Ramos (cell line): Measurements from ENCODE around the gene SLC27A1.
"Not testable (repeated sequence)": the region's sequence is repeated elsewhere in the genome, so short reads cannot be mapped to it uniquely, and the experiment has no call there.

Source experiments
- in situ Hi-C: fragments of 300-500 bp; cut with MboI; formaldehyde crosslinking; loops from one replicate; pipeline ENCODE4 v1.14.3; 2022; ENCODE audit warnings: low sequenced_read_pairs; ENCODE audit not compliant: unreplicated experiment

Gene SLC27A1

DNA sequence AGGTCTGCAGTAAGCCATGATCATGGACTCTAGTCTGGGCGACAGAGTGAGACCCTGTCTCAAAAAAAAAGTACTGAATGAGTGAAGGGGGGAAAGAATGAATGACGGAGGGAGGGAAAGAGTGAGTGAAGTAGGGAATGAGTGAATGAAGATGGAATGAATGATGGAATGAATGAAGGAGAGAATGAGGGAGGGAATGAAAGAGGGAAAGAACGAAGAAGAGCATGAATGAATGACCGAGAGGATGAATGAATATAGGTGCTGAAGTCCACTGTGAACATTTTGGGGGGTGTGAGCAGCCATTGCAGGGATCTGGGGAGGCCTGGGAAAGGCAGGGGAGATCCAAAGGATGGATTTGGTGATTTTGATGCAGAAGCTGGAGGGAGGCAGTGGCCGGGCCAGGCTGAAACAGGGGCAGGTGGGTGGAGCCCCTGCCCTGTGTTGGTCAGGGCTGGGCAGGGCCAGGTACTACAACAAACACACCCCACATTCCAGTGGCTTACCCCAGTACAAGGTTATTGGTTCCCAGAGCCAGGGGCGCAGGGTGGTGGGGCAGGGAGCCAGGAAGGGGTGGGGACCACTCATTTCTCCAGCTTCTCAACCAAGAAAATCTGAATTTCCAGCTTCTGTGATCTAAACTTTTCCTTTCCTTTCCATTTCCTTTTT, 14.3 kb downstream of the SLC27A1 start:
- in situ Hi-C loops, result no loop called here

DNA sequence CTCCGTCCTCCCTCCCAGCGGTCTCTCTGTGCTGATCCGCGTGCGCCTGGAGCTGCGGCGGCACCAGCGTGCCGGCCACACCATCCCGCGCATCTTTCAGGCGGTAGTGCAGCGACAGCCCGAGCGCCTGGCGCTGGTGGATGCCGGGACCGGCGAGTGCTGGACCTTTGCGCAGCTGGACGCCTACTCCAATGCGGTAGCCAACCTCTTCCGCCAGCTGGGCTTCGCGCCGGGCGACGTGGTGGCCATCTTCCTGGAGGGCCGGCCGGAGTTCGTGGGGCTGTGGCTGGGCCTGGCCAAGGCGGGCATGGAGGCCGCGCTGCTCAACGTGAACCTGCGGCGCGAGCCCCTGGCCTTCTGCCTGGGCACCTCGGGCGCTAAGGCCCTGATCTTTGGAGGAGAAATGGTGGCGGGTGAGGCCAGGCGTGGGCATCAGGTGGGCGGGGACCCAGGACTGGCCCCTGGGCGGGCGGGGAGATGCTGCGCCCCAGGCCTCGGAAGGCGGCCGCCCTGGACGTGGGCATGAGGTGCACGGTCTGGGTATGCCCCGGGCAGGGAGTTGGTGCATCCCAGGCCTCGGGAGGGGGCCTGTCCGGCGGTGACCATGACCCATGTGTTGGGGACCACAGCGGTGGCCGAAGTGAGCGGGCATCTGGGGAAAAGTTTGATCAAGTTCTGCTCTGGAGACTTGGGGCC, 16.4 kb downstream of the SLC27A1 start:
- in situ Hi-C loops, result no loop called here

DNA sequence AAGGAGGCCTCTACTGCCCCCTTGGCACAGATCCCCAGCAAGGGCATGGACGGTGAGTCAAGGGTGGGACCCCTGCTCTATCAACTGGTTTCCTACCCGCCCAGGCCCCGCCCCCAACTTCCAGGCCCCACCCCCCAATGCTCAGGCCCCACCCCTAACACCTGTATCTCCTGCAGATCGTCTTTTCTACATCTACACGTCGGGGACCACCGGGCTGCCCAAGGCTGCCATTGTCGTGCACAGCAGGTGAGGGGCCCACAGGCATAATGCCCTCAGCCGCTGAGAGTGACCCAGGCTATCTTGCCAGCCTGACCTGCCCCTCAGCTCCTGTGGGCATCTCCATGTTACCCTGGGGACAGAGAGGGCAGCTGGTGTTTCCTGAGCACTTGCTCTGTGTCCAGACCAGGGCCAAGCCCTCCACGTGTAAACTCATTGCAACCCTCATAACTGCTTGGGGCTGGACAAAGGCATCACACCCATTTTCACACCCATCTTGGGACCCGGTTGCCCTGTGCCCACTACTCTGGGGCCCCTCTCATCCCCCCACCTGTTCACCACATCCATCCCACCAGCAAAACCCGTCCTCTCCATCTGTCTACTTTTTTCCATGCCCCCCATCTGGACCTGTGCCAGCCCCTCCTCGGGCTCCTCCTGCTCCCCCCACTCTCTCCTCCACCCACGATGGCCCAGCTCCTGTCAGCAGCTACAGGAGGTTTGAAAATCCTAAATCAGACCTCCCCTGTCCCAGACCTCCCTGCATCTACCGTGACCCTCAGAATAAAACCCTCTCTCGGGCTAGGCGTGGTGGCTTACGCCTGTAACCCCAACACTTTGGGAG, 17.2 kb downstream of the SLC27A1 start:
- in situ Hi-C loops, result no loop called here

DNA sequence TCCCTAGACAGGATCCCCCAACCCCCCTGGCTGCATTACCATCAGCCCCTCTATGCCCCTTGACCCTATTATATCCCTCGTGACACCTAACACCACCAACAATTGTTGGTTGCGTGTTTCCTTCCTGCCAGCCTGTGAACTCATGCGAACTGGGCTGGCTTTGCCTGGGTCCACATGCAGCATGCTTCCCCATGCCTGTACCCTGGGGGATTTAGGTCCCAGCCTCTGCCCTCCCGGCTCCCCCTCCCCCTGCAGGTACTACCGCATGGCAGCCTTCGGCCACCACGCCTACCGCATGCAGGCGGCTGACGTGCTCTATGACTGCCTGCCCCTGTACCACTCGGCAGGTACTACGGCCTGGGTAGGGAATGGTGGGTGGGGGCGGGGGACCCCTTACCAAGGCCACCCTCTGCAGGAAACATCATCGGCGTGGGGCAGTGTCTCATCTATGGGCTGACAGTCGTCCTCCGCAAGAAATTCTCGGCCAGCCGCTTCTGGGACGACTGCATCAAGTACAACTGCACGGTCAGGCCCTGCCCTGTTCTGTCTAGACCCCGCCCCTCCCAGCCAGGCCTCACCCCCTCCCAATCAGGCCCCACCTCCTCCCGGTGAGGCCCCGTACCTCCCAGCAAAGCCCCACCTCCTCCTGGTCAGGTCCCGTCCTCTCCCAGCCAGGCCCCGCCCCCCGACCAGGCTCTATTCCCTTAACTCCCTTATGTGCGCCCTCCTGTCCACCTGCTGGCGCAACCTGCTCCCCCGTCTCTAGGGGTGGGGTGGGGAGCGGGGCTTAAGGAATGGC, 18.5 kb downstream of the SLC27A1 start:
- in situ Hi-C loops, result no loop called here

DNA sequence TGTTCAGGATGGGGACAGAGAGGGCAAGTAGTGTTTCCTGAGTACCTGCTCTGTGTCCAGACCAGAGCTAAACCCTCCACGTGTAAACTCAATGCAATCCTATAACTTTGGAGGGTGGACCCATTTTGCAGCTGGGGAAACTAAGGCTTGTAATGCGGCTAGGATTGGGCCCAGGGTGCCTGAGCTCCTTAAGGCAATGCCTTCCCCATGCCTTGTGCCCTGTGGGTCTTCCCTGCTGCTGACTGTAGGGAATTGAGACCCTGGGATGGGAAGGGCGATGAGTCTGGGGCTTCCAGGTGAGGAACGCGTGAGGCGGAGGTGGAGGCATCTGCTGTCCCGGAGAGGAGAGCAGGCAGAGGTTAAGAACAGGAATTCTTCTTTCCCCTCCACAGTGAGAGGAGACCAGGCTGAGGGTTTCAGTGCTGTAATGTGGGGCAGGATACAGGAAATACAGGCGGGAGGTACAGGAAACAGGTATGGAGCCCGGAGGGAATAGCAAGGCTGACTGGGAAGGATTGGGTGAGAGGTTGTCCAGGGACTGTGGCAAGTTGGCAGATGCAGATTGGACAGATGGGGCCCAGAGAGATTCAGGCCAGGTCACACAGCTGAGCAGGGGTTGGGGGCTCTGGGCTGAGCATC, 19.2 kb downstream of the SLC27A1 start:
- in situ Hi-C loops, result no loop called here

DNA sequence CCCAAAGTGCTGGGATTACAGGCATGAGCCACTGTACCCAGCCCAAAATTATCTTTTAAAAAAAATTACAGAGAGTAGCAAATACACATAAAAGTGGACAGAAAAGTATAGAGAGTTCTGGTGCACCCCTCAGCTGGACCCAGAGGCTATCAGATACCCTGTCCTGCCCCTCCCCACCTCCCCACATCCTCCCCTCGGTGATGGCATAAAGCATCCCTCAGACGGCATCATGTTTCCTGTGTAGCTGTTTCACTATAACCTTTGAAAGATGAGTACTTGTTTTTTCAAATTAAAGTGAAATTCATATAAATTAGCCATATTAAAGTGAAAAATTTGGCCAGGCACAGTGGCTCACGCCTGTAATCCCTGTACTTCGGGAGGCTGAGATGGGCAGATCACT, 20.1 kb downstream of the SLC27A1 start:
- in situ Hi-C loops, result no loop called here

DNA sequence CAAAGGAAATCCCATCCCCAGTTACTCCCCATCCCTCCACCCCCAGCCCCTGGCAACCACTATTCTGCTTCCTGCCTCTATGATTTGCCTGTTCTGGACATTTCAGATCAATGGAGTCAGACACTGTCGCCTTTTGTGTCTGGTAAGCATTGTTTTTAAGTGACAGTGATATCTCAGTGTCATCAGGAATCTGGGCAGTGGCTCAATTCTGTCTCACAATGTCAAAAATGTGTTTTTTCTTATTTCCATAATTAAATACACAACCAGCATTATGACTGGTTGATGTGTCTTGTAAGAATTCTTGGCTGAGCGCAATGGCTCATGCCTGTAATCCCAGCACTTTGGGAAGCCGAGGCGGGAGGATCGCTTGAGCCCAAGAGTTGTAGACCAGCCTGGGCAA, 21.0 kb downstream of the SLC27A1 start:
- in situ Hi-C loops, result no loop called here

DNA sequence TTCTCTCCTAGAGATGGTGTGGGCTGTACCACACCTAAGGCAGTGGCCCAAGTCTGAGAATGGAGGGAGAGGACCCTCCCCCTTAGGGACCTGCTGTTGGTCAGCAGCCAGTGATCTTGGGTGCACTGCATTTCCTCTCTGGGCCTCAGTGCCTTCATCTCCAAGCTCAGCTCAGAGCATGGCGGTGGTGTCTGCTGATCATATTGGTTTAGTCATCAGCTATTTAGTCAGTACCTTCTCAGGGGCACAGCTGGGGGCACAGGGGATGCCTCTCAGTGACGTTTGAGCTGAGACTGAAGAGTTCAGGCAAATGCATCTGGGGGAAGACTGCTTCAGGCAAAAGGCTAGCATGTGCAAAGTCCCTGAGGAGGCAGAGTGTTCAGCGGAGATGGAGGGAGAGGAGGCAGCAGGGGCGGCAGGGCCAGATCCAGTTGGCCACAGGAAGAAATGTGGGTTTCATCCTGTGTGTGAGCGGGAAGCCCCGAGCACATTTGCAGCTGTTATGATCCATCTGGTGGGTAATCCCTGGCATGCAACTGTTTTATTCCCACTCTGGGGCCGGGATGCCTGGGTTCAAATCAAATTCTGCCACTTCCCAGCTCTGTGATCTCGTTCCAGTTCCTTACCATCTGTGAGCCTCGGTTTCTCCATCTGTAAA, 25.4 kb downstream of the SLC27A1 start:
- in situ Hi-C loops, result no loop called here

DNA sequence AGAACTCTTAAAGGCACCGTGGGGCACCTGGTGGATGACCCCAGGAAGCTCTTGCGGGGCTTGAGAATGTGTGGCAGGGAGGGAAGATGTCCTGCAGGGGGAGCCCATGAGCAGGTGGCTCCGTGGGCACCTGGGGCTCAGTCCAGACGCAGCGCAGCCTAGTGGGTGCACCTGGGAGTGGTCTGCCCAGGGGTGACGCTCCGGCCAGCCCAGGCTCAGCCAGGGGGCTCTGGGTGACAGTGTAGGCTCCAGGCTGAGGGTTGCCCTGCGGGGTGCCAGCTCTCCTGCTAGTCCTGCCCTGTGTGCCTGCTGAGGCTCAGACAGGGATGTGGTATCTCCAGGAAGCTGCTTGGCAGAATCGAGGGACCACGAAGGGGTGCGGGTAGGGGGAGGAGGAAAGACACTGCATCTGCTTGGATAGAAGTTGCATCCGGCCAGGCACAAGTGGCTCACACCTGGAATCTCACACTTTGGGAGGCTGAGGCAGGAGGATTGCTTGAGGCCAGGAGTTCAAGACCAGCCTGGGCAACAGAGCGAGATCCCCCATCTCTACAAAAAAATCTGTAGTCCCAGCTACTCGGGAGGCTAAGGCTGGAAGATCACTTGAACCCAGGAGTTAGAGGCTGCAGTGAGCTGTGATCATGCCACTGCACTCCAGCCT, 26.1 kb downstream of the SLC27A1 start:
- in situ Hi-C loops, result no loop called here

DNA sequence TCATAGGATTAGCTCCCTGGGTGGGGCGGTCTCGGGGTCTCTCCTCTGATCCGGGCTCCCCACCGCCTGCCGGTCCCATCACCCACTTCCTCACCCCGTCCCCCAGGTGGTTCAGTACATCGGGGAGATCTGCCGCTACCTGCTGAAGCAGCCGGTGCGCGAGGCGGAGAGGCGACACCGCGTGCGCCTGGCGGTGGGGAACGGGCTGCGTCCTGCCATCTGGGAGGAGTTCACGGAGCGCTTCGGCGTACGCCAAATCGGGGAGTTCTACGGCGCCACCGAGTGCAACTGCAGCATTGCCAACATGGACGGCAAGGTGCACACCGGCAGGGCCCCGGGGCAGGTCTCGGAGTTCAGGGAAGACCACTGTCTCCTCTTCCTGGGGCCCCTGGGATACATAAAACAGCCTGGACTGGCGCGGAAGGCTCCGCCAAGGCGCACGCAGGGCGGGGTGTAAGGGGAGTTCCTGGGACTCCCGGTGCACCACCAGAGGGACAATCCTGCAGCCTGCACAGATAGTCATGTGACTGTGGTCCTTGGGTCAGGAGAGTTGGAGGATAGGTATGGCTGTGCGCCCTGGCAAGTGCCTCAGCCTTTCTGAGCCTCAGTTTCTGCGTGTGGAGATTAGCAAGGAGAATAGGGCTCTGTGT, 26.9 kb downstream of the SLC27A1 start:
- in situ Hi-C loops, result no loop called here

DNA sequence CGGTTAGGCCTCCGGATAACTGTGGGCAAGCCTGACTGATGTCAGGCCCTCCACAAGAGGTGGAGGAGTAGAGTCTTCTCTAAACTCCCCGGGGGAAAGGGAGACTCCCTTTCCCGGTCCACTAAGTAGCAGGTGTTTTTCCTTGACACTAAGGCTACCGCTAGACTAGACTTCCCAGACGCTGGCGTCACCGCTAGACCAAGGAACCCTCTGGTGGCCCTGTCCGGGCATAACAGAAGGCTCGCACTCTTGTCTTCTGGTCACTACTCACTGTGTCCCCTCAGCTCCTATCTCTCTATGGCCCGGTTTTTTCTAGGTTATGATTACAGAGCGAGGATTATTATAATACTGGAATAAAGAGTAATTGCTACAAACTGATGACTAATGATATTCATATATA, 28.7 kb downstream of the SLC27A1 start:
- in situ Hi-C loops, result not testable (repeated sequence)

DNA sequence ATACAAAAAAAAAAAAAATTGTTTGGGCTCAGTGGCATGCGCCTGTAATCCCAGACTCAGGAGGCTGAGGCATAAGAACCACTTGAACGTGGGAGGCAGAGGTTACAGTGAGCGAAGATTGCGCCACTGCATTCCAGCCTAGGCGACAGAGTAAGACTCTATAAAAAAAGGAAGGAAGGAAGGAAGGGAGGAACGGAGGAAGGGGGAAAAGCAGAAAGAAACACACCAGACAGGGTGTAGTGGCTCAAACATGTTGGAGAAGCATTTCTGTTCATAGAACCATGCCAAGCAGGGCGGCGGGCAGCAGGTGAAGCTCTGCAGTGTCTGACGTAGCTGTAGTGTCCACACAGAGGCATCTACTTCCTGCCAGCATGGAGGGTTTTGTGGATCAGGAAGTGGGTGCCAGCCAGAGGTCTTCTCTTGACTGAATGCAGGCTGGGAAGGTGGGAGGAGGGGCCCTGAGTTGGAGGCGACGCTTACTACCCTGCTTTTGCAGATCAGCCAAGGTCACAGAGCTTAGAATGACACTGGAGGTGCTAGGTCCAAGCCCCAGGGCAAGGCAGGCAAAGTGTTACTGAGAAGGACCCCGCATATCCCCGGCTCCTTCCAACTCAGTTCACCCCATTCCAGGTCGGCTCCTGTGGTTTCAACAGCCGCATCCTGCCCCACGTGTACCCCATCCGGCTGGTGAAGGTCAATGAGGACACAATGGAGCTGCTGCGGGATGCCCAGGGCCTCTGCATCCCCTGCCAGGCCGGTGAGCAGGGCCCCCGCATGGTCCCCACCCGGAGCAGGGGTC, 29.5 kb downstream of the SLC27A1 start:
- in situ Hi-C loops, result no loop called here

DNA sequence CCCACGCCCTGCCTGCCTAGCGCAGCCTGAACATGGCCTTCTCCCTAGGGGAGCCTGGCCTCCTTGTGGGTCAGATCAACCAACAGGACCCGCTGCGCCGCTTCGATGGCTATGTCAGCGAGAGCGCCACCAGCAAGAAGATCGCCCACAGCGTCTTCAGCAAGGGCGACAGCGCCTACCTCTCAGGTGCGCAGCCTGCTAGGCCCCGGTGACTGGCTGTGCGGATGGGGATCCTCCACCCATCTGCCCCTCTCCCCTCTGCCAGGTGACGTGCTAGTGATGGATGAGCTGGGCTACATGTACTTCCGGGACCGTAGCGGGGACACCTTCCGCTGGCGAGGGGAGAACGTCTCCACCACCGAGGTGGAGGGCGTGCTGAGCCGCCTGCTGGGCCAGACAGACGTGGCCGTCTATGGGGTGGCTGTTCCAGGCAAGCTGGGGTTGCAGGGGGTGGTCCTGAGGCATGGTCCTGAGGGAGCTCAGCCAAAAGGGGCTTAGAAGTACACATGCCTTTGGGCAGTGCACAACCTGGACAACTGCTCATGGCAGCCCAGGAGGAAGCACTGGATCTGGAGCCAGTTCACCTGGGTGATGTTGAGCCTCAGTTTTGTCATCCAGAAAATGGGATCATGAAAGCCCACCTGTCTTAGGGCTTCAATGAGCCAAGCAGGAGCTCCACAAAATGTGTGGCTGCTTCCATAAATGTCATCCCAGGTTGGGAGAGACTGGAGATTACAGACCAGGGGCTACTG, 30.3 kb downstream of the SLC27A1 start:
- in situ Hi-C loops, result no loop called here

DNA sequence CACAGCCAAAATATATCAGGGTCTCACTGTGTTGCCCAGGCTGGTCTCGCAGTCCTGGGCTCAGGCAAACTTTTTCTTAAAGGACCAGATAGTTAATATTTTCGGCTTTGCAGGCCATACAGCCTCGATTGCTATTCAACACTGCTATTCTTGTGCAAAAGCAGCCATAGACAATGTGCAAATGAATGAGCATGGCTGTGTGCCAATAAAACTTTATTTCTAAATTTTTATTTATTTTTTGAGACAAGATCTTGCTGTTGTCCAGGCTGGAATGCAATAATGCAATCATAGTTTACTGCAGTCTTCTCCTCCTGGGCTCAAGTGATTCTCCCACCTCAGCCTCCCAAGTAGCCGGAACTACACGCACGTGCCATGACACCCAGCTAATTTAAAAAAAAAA, 32.9 kb downstream of the SLC27A1 start:
- in situ Hi-C loops, result no loop called here

DNA sequence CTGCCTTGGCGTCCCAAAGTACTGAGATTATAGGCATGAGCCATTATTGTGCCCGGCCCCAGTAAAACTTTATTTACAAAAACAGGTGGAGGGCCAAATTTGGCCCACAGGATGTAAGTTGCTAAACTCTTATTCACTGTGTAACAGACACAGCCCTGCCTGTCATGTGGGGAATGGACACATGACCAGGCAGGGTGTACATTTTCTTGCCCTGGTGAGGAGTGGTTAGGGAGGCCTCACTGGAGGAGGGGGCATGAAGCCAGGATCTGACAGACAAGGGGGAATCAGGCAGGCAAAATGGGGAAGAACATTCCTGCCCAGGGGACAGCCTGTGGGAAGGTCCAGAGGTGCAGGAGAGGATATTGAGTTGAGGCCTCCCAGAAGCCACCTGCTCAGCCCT, 33.7 kb downstream of the SLC27A1 start:
- in situ Hi-C loops, result no loop called here

DNA sequence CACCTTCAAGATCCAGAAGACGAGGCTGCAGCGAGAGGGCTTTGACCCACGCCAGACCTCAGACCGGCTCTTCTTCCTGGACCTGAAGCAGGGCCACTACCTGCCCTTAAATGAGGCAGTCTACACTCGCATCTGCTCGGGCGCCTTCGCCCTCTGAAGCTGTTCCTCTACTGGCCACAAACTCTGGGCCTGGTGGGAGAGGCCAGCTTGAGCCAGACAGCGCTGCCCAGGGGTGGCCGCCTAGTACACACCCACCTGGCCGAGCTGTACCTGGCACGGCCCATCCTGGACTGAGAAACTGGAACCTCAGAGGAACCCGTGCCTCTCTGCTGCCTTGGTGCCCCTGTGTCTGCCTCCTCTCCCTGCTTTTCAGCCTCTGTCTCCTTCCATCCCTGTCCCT, 34.1 kb downstream of the SLC27A1 start:
- in situ Hi-C loops, result no loop called here

DNA sequence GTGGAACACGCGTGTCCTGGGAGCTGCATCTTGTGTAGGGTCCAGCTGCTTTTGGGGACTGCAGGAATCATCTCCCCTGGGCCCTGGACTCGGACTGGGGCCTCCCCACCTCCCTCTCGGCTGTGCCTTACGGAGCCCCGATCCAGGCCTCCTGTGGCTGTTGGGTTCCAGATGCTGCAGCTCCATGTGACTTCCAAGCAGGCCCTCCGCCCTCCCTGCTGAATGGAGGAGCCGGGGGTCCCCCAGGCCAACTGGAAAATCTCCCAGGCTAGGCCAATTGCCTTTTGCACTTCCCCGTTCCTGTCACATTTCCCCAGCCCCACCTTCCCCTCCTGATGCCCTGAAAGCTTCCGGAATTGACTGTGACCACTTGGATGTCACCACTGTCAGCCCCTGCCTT, 34.9 kb downstream of the SLC27A1 start:
- in situ Hi-C loops, result no loop called here
